Spleen (tissue), 11 donors: ENCODE measurements around the gene ACTG1. TPM values are rescaled to one million over a fixed set of nuclear protein-coding genes. Genes with fewer than 3 reads are reported as not detected.

Source experiments
- DNase-seq: peaks from one replicate; pipeline ENCODE4 v3.0.0-alpha.2; 2020
- H3K27ac ChIP-seq, 8 donors: fragments of 200-600 bp; sonication (generic) in 7 of 8; 1 replicate in 4 of 8; 2 replicates in 4 of 8; pipeline versions ENCODE4 v1.5.0 to v1.8.0; 2016 to 2021; ENCODE audit warnings: inconsistent platforms in 4 of 8, mild to moderate bottlenecking in 4 of 8, moderate library complexity in 1 of 8
- H3K27me3 ChIP-seq, 7 donors: fragments of 200-600 bp; sonication (generic) in 6 of 7; replicated peaks in 1 of 7; 1 replicate in 4 of 7; 2 replicates in 3 of 7; pipeline versions ENCODE4 v1.5.0 to v1.8.0; 2016 to 2021; ENCODE audit warnings: inconsistent platforms in 3 of 7, mild to moderate bottlenecking in 1 of 7
- H3K36me3 ChIP-seq, 6 donors: fragments of 200-600 bp; sonication (generic) in 5 of 6; 1 replicate in 4 of 6; 2 replicates in 2 of 6; pipeline versions ENCODE4 v1.5.0 to v1.8.0; 2016 to 2021; ENCODE audit warnings: inconsistent platforms in 2 of 6
- H3K4me1 ChIP-seq, 6 donors: fragments of 200-600 bp; sonication (generic) in 5 of 6; 1 replicate in 3 of 6; 2 replicates in 3 of 6; pipeline versions ENCODE4 v1.5.0 to v1.8.0; 2016 to 2021; ENCODE audit warnings: inconsistent platforms in 3 of 6
- H3K4me3 ChIP-seq, 8 donors: fragments of 200-600 bp; sonication (generic) in 7 of 8; 1 replicate in 4 of 8; 2 replicates in 4 of 8; pipeline versions ENCODE4 v1.5.0 to v1.8.0; 2016 to 2021; ENCODE audit warnings: inconsistent platforms in 4 of 8, mild to moderate bottlenecking in 4 of 8, moderate library complexity in 2 of 8
- H3K9me3 ChIP-seq, 8 donors: fragments of 200-600 bp; sonication (generic) in 7 of 8; 1 replicate in 4 of 8; 2 replicates in 4 of 8; pipeline versions ENCODE4 v1.5.0 to v1.8.0; 2016 to 2021; ENCODE audit warnings: inconsistent platforms in 4 of 8
- POLR2A ChIP-seq, 3 donors: fragments of 450-650 bp; IDR thresholded peaks; one replicate each; pipeline ENCODE4 v1.5.1; 2017; ENCODE audit warnings: antibody characterized with exemption in 3 of 3, mild to moderate bottlenecking in 1 of 3
- POLR2AphosphoS5 ChIP-seq, 3 donors: sonication (generic); formaldehyde crosslinking; IDR thresholded peaks; one replicate each; pipeline ENCODE4 v1.5.1; 2017; ENCODE audit warnings: antibody characterized with exemption in 3 of 3
- WGBS, 5 donors: extraction: QIAGEN DNeasy Blood & Tissue Kit in 3 of 5; methylation state at CpG; one replicate each; pipeline versions ENCODE4 v1.1.5 to v1.1.7; 2013 to 2018; 5-methylcytosine and 5-hydroxymethylcytosine counted together
- intact Hi-C: fragments of 100-400 bp; cut with DNase I; formaldehyde crosslinking; loops from one replicate; pipeline ENCODE4 v1.15.0; 2023; ENCODE audit warnings: low total_unique reads
- polyA plus RNA-seq, 3 donors: library from polyadenylated mRNA; stranded (reverse); fragments of 200-250 nt; gene quantifications; one replicate each; pipeline ENCODE4 v1.2.1, GENCODE V29; 2013
- total RNA-seq, 7 donors: library from RNA; depleted of rRNA in 3 of 7; stranded (reverse); fragments of >200 nt in 3 of 7; fragmentation: NEBNext Ultra II Directional in 4 of 7; extraction: Animal tissue kit (Norgen Biotek cat#: 25700) in 4 of 7; gene quantifications; one replicate each; pipeline versions ENCODE4 v1.1.0 to v1.2.1, GENCODE V29; 2016 to 2021
- TF ChIP-seq, protein P1 (sequence below), 11 experiments: fragments of 200-600 bp in 7 of 11; fragments of 450-650 bp in 4 of 11; sonication (generic) in 4 of 11; IDR thresholded peaks in 8 of 11; conservative IDR thresholded peaks in 3 of 11; 1 replicate in 7 of 11; 2 replicates in 4 of 11; pipeline versions ENCODE4 v1.4.0 to v1.8.0; 2016 to 2021; ENCODE audit warnings: antibody characterized with exemption in 11 of 11, inconsistent platforms in 4 of 11, mild to moderate bottlenecking in 1 of 11
- donor health status: healthy with polysubstance abuse.
- donor health status: DM: no; HTN: no; CAD: no; lungs with moderate emphysema.
- donor health status: DM: no; HTN: no; CAD: no.
- donor health status: Bipolar disorder and iron deficiency.
- donor health status: healthy.
- donor health status: DM: no; HTN: no; CAD: no.
- donor health status: DM: yes; HTN: yes; CAD: no.

ACTG1 gene
- total and polyA plus RNA-seq, 10 donors, result 1,119 to 6,270 (median 2,106) TPM

DNA sequence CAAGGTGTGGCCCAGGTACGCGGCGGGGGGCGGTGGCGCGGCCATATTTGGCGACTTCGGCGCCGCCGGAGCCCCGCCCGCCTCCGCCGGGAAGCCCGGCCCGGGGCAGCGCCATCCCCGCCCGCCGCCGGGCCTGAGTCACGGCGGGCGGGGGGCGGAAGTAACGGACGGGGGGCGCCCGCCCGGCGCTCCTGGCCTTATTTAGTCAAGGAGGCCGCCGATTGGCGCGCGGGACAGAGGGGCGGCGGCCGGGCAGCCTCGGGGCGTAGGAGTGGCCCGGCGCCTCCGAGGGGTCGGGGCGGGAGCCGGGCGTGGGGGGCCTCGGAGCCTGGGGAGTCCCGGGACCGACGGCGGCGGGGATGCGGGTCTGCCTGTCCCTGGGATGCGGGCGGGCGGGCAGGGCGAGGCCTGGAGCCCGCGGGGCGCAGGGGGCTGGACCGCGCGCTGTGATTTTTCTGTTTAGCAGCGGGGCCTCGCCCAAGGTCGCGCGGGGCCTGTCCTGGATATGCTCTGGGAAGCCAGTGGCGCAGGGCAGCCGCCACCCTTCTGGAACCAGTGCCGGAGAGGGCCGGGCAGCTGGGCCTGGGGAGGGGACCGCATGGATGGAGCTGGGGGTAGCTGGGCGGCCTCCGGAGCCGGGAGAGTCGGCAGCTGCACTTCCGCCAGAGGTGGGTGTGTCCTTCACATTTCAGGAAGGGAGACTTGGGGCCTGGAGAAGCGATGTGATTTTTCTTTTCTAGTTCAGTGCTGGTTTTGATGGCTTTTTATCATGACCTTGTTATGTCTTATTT, 2.3 kb upstream of the ACTG1 start:
- DNase-seq, result peak; percentile 96
- Histone ChIP-seq H3K4me1 (peaks cover 38 to 86% (median 66%) of the 10 kb centered on the region in 6 donors), H3K27ac (peak overlapping the region; percentile 91 to 100 (median 100)), H3K27me3 (peaks cover 0 to 8% (median 0%) of the 10 kb centered on the region in 7 donors), H3K9me3 (no peaks in the 10 kb centered on the region), H3K4me3 (peak overlapping the region; percentile 53 to 99 (median 94)), H3K36me3 (peaks cover 4 to 22% (median 20%) of the 10 kb centered on the region in 6 donors)
- WGBS, 5 donors, result 0 to 1% (median 1%) methylated on average over 43 to 82 of the region's 82 CpGs
- TF ChIP-seq, protein P1, sequence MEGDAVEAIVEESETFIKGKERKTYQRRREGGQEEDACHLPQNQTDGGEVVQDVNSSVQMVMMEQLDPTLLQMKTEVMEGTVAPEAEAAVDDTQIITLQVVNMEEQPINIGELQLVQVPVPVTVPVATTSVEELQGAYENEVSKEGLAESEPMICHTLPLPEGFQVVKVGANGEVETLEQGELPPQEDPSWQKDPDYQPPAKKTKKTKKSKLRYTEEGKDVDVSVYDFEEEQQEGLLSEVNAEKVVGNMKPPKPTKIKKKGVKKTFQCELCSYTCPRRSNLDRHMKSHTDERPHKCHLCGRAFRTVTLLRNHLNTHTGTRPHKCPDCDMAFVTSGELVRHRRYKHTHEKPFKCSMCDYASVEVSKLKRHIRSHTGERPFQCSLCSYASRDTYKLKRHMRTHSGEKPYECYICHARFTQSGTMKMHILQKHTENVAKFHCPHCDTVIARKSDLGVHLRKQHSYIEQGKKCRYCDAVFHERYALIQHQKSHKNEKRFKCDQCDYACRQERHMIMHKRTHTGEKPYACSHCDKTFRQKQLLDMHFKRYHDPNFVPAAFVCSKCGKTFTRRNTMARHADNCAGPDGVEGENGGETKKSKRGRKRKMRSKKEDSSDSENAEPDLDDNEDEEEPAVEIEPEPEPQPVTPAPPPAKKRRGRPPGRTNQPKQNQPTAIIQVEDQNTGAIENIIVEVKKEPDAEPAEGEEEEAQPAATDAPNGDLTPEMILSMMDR (IDR thresholded peaks at IDR 0.05 in 8 of 11, conservative IDR thresholded peaks at IDR 0.05 in 3 of 11), result peak in 1 of 11 experiments; percentile 5
- TF ChIP-seq POLR2A (IDR thresholded peaks at IDR 0.05) (no peak), POLR2AphosphoS5 (IDR thresholded peaks at IDR 0.05) (peak; percentile 54 to 79 (median 70))
- intact Hi-C loops, result no loop called here

- peaks cover 4 to 27% (median 24%) of the 10 kb centered on the region in 6 donors for H3K36me3 ChIP-seq
- H3K27me3 ChIP-seq, result peaks cover 0 to 3% (median 0%) of the 10 kb centered on the region in 7 donors
- intact Hi-C loops, result no loop called here
- H3K9me3 ChIP-seq, result no peaks in the 10 kb centered on the region
- TF ChIP-seq POLR2A (IDR thresholded peaks at IDR 0.05) (no peak), POLR2AphosphoS5 (IDR thresholded peaks at IDR 0.05) (peak in 2 of 3 donors; percentile 8 to 14)
- TF ChIP-seq, protein P1 (IDR thresholded peaks at IDR 0.05 in 8 of 11, conservative IDR thresholded peaks at IDR 0.05 in 3 of 11), result no peak
- peak overlapping the region; percentile 91 to 100 (median 100) for H3K27ac ChIP-seq
- DNase-seq, result no peak
- peaks cover 36 to 86% (median 66%) of the 10 kb centered on the region in 6 donors for H3K4me1 ChIP-seq
- H3K4me3 ChIP-seq, result peak overlapping the region; percentile 53 to 99 (median 94)
- WGBS, 5 donors, result 0 to 2% (median 1%) methylated on average over 1 to 34 of the region's 34 CpGs
These were observed 1.8 kb upstream of the ACTG1 start for GRCh38 chr17:81514489-81514738.

- H3K9me3 ChIP-seq, result no peaks in the 10 kb centered on the region
- WGBS, 5 donors, result 0 to 1% (median 1%) methylated on average over 15 to 64 of the region's 64 CpGs
- H3K27ac ChIP-seq, result peak overlapping the region; percentile 91 to 100 (median 100)
- H3K4me3 ChIP-seq, result peak overlapping the region; percentile 53 to 99 (median 94)
- TF ChIP-seq POLR2AphosphoS5 (IDR thresholded peaks at IDR 0.05) (peak in 2 of 3 donors; percentile 70 to 73), POLR2A (IDR thresholded peaks at IDR 0.05) (no peak)
- H3K4me1 ChIP-seq, result peaks cover 38 to 86% (median 66%) of the 10 kb centered on the region in 6 donors
- H3K36me3 ChIP-seq, result peaks cover 4 to 32% (median 29%) of the 10 kb centered on the region in 6 donors
- intact Hi-C loops, result no loop called here
- no peaks in the 10 kb centered on the region for H3K27me3 ChIP-seq
- peak; percentile 92 for DNase-seq
These were observed 1.3 kb upstream of the ACTG1 start for GRCh38 chr17:81513753-81514488.

GRCh38 chr17:81513372-81513752, 763 bp upstream of the ACTG1 start:
- peaks cover 4 to 38% (median 35%) of the 10 kb centered on the region in 6 donors for H3K36me3 ChIP-seq
- intact Hi-C loops, result no loop called here
- DNase-seq, result peak; percentile 94
- no peaks in the 10 kb centered on the region for H3K9me3 ChIP-seq
- H3K4me1 ChIP-seq, result peaks cover 38 to 86% (median 66%) of the 10 kb centered on the region in 6 donors
- H3K4me3 ChIP-seq, result peak overlapping the region; percentile 53 to 99 (median 94)
- peak overlapping the region; percentile 91 to 100 (median 100) for H3K27ac ChIP-seq
- no peaks in the 10 kb centered on the region for H3K27me3 ChIP-seq
- TF ChIP-seq, protein P1 (IDR thresholded peaks at IDR 0.05 in 8 of 11, conservative IDR thresholded peaks at IDR 0.05 in 3 of 11), result no peak
- peak in 2 of 3 donors; percentile 33 to 43 for TF ChIP-seq POLR2AphosphoS5 (IDR thresholded peaks at IDR 0.05)
- no peak for TF ChIP-seq POLR2A (IDR thresholded peaks at IDR 0.05)
- 0 to 2% (median 0%) methylated on average over 6 to 23 of the region's 23 CpGs for WGBS, 5 donors
